Astrocyte of the hippocampus (primary cell): ENCODE data around the gene LCN15.
"Not testable (repeated sequence)": the region's sequence is repeated elsewhere in the genome, so short reads cannot be mapped to it uniquely, and the experiment has no call there.

ENCODE experiments used
- DNase-seq: peaks from one replicate; pipeline ENCODE4 v3.0.0; 2011; ENCODE audit warnings: low read depth, low spot score

LCN15 gene

DNA sequence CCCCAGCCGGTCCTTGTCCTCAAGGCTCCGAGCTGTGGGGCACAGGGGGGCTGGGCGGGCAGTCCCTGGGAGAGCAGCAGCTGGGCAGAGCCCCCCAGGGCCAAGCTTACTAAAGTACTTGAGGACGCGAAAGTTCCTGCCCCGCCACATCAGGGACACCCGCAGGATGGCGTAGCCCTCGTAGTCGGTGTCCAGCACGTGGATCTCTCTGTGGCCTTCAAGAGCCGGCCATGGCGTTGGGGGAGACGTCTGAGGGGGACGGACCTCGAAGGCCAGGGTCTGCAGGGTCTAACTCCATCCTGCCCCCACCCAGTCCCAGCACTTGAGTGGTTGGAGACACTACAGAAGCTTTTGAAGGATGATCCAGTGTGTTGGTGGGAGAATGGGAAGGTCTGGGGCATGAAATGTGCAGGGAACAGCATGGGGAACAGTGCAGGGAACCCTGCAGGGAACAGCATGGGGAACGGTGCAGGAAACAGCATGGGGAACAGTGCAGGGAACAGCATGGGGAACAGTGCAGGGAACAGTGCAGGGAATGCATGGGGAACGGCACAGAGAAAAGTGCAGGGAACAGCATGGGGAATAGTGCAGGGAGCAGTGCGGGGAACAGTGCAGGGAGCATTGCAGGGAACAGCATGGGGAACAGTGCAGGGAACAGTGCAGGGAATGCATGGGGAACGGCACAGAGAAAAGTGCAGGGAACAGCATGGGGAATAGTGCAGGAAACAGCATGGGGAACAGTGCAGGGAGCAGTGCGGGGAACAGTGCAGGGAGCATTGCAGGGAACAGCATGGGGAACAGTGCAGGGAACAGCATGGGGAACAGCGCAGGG is 8.8 kb downstream of the LCN15 start:
- not testable (repeated sequence) for DNase-seq

DNA sequence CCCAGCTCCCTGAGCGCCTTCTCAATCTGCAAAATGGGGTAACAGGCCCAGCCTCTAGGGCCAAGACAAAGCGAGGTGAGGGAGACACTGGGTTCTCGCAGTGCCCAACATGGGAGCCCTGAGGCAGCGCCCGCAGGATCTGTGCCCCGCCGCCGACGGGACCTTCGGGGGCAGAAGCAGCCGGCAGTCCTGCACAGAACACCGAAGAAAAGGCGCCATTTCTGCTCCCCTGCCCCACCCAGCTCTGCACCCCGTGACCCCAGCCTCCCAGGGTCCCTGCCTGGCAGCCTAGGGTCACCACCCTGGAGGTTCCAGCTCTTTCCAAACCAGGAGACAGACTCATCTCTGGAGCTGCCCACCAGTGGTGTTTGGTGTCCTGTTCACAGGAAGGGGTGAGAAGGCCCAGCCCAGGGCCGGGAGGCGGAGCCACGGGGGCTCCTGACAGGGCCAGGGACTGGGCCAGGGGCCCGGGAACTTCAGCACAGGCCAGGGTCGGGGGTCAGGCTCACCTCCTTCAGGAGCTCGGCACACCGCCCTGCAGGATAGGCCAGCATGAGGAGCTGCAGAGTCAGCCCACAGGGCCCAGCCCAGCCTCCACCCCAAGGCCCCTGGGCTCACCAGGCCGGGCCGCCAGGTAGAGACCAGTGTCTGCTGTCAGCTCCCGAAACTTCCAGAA is 9.6 kb downstream of the LCN15 start:
- no peak for DNase-seq

DNA sequence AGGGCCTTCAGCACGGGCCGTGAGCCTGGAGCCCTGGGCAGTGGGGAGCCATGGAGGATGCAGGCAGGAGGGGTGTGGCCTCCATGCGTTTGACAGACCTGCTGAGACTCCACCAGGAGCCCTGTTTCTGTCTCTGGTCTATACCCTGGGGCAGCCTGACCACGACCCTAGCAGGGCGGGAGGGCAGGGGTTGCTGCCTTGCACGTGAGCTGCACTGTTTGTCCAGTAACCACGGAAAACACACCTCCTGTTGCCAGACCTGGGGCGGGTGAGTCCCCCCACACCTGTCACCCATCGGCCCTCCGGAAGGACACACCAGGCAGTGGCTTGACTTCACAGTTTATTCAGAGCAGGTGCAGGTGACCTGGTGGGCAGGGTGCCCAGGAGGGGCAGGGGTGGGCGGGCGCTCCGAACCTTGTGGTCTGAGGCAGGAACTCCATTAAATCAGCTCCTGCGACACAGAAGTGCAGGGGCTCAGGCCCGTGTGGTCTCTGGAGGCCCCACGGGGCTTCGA is 10.2 kb downstream of the LCN15 start:
- no peak for DNase-seq

DNA sequence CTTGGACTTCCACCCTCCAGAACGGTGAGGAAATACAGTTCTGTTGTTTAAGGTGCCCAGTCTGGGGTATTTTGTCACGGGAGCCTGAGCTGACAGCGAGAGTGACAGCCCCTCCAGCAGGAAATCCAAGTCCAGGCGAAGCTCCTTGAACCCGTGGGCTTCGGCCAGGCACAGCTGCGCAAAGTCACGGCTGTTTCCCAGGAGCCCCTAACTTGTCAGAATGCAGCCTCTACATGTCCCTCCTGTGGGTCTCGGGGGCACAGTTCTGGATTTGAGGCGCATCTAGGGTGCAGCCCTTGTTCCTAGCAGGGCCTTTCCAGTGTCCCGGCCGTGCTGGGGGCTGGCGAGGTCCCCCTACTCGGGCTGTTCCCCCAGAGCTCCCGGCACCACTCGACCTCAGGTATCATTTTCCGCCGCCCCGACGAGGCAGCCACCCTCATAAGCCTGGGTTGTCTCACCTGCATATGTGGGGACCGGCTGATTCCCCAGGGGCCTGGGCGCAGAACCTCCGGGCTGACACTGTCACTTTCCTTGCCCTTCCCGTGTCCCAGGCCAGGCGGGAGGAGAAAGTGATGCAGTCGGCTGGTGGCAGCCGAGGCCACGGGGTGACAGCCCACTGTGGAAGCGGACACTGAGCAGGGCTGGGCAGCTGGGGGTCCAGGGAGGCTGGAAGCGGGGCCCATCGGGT is 10.8 kb downstream of the LCN15 start:
- no peak for DNase-seq

DNA sequence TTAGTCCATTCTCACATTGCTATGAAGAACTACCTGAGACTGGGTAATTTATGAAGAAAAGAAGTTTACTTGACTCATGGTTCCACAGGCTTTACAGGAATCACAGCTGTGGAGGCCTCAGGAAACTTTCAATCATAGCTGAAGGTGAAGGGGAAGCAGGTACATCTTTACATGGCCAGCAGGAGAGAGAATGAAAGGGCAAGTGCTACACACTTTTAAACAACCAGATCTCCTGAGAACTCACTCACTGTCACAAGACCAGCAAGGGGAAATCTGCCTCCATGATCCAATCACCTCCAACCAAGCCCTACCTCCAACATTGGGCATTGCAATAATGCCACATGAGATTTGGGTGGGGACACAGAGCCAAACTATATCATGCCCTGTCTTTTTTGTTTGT is 12.5 kb downstream of the LCN15 start:
- no peak for DNase-seq

DNA sequence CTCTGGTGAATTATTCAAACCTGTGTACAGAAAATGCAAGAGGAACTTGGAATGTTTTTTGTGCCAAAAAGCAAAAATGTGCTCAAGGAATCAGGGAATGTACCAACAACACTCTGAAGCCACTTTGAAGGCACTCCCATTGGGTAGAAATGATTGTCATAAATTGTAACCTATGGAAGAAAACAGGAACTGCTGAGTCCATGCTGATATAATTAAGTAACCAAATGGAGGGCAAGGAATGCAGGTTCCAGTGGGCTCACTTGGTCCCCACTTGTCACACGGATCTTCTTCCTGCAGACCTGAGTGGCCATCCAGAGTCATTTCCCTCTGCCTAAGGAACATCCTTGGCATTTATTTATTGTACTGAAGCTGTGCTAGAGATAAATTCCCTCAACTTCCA is 13.1 kb downstream of the LCN15 start:
- no peak for DNase-seq

DNA sequence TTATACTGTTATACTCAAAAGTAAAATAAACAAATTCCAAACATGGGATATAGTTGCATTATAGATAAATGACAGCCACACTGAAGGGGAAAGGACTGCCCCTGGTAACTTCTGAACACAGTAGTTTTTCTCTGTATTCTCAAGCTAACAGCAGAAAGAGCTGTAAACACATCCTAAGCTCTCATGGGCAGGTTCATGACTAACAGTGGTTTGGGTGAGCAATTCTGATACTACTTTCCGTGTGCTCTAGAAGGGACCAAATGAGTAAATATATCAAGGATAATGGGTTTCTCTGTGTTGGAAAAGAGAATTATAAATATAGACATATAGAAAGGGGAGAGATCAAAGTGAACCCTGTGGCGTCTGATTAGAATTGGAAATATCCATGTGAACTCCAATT is 13.8 kb downstream of the LCN15 start:
- DNase-seq, result no peak

DNA sequence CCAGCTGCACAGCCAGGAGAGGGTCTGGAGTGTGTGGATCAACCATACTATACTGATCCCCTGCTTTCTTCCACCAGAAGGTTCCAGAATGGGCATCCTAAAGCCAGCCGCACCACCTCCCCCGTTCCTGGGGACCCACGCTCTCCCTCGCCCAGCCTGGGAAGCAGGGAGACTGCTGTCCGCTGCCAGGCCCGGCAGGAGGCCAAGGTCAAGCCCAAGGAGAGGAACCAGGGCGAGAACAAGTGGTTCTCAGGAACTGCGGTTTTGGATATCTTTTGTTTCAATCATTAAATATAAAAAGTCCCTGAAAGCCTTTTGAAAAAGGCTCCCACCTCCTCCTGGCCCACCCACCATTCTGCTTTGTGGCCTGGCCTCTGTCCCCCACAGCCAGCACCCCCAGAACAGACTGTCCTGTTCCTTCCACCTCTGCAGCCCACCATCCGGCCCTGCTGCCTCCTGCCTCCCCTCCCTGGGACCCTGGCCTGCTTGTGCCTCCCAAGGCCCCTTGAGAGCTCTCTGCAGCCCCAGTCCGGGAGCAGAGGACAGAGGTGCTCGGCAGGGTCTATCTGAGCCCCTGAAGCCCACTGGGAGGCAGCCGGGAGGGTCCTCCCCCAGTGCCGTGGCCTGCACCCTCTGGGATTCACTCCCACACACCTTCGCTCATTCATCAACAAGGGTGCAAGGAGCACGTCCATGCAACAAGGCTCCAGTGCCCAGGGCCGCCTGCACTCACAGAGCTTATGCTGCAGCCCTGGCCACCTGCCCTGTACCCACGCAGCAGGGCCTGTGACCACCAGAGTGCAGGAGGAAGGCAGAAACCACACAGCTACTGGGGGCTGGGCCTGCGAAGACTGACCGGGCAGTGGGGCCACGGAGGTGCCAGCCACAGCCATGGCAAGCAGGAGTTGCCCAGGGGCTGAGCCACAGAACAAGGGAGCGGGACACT is 15.4 kb downstream of the LCN15 start:
- no peak for DNase-seq

DNA sequence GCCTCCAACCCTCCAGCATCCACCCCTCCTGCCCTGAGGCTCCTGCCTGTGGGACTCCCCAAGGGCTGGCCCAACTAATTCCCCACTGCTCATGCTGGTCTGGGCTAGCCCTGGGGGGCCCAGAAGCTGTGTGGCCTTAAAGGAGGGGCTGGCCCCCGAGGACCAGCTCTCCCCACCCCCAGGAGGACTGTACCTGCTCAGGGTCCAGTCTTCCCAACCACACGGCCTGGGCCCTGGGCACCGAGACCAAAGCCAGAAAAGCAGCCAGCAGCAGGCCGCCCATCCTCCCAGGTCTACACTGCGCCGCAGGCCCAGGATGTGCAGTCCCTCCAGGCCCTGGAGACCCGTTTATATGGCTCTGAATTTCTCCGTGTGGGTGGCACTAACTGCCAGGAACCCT is 16.1 kb downstream of the LCN15 start, which contains the start of gene LCN6:
Gene LCN6 (minus strand): TSS at position 325 of the 400 bp plus-strand sequence. CDS start 42 bp downstream, at position 283.
- no peak for DNase-seq

DNA sequence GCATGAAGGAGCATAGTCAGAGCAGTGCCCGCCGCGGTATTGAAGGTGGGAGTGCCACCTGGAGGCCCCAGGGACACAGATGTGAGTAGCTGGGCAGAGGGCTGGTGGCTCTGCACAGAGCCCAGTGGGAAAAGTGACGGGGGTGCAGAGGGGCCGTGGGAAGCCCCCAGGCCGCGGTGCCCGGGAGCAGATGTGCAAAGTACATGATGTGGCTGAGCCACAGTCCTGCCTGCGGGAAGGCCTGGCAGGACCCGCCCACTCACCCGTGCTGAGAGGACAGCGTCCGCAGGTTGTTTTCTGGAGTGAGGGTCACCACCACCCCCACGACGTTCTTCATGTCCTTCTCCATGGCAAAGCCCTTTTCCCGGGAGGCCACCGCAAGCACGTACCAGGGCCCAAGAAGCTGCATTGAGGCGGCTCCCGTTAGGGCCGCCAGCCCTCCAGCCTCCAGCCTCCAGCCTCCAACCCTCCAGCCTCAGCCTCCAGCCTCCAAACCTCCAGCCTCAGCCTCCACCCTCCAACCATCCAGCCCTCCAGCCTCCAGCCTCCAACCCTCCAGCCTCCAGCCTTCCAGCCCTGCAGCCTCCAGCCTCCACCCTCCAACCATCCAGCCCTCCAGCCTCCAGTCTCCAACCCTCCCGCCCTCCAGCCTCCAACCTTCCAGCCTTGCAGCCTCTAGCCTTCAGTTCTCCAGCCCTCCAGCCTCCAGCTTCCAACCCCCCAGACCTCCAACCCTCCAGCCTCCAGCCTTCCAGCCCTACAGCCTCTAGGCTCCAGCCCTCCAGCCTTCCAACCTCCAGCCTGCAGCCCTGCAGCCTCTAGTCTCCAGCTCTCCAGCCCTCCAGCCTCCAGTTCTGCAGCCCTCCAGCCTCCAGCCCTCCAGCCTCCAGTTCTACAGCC is 16.9 kb downstream of the LCN15 start:
- DNase-seq, result no peak

DNA sequence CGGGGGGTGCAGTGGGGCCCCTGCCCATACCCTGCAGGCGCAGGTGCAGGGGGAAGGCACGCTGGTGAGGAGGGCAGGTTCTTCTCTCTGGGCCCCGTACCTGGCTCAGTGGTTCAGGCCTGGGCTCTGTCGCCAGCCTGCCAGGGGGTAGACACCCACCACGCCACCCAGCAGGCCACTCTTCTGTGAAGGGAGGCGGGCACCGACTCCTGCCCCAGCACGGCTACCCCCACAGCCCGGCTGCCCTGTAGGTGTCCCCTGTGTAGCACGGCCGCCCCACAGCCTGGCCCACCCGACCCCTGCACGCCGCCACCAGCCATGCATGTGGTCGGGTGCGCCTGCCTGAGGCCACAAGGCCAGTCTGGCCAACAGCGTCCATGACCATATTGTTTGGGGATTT is 17.7 kb downstream of the LCN15 start:
- no peak for DNase-seq

DNA sequence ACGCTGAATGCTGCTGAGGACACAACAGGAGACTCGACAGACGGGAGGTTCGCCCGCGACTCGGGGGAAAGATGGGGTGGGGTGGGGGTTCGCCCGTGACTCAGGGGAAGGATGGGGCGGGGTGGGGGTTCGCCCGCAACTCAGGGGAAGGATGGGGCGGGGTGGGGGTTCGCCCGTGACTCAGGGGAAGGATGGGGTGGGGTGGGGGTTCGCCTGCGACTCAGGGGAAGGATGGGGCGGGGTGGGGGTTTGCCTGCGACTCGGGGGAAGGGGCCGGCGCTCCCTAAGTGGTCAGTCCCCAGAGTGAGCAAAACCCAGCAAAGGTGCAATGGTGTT is 18.2 kb downstream of the LCN15 start:
- no peak for DNase-seq

DNA sequence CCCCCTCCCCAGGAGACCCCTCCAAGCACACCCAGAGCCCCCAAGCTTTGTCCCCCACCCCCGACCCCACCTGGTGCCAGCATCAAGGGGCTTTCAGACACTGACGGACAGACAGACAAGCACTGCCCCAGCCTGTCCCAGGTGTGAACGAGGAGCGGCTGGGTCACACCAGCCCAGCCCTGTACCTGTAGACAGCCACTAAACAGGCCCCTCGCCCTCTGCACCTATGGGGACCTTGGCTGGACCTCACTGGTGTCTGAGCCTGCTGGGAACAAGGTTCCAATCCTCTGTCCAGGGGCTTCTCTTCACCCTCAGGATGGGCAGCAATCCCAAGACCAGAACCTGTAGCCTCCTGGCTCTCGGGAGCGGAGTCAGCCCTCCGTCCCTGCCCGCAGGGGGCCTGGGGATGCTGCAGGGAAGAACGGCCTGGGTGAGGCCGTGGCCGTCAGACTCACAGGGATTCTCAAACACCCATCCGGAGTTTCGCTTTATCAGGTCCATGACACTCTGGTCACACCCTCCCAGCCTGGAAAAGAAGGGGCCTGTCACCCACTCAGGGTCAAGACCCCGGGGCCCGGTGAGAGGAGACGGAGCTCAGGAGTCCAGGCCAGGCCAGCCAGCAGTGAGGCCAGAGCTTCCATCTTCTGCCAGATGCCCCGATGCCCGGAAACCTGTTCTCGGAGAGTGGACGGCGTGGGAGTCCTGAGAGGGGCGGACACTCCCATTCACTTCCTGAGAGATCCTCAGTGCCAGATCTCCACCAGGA is 18.7 kb downstream of the LCN15 start:
- DNase-seq, result no peak

DNA sequence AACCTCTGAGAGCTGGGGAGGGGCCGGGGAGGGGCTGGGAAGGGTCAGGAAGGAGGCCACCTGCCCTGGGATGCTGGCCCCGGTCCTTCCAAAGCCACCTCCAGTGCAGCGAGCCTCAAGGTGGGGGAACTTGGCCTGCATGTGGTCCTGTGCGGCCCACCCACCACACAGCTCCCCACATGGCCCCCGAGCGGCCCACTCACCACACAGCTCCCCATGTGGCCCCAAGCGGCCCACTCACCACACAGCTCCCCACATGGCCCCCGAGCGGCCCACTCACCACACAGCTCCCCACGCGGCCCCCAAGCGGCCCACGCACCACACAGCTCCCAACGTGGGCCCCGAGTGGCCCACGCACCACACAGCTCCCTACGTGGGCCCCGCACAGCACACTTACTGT is 19.5 kb downstream of the LCN15 start:
- no peak for DNase-seq

DNA sequence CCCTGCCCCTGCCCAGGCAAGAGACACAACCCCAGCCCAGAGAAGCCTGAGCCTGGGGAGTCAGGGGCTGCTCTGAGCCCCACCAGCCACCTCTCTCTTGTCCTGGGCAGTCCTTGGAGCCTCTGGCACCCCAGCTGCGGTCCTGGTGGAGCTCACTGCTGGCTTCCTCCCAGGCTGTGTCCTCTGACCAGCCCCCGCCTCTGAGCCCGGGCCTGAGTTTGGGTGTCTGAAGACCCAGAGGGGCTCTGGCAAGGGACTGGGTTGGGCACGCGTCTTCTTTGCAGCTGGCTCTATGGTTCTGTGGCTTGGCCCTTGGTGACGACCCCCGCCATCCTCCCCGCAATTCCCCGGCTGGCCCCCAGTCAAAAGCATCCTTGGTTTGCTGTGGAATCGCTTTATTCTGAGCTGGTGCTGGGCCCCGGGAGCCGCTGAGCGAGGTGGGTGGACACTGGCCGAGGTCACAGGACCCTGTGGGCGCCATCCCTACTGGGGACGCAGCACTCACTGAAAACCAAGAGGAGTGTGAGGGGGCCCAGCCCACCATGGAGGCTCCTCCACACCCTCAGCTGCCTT is 20.6 kb downstream of the LCN15 start:
- no peak for DNase-seq

DNA sequence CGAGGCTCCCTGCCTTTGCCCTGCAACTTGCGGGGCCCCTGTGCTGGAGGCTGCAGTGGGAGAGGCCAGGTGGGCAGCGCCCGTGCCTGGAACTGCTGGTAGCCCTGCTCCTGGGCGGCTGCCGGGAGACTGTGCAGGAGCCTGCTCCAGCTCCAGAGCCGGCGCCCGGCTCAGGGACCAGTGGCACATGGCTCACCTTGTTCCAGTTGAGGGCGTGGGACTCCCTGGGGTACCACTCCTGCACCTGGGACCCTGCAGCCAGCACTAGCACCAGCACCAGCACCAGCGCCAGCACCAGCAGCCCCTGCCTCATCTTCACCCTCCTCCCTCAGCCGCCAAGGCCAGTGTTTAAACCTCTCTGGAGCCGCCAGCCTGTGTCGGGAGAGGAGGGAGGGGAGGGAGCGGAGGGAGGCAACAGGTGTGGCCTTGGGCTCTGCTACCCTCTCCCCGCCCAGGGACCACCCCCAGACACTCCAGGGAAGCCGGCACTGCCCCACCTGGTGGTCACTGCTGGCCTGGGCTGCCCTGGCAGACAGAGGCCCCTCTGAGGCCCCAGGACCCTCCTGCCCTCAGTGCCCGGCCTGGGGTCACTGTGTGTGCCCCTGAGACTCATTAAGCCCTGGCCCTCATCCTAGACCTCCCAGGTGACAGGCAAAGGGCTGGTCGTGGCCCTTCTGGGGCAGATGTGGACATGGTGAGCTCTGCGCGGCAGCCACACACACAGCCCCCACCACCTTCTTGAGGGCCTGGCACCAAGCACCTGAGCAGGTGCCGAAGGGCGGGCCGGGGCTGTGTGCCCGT is 21.5 kb downstream of the LCN15 start, which contains the start of gene LCN10:
Gene LCN10 (minus strand): TSS at position 350 of the 801 bp plus-strand sequence. CDS start 37 bp downstream, at position 313.
- no peak for DNase-seq

DNA sequence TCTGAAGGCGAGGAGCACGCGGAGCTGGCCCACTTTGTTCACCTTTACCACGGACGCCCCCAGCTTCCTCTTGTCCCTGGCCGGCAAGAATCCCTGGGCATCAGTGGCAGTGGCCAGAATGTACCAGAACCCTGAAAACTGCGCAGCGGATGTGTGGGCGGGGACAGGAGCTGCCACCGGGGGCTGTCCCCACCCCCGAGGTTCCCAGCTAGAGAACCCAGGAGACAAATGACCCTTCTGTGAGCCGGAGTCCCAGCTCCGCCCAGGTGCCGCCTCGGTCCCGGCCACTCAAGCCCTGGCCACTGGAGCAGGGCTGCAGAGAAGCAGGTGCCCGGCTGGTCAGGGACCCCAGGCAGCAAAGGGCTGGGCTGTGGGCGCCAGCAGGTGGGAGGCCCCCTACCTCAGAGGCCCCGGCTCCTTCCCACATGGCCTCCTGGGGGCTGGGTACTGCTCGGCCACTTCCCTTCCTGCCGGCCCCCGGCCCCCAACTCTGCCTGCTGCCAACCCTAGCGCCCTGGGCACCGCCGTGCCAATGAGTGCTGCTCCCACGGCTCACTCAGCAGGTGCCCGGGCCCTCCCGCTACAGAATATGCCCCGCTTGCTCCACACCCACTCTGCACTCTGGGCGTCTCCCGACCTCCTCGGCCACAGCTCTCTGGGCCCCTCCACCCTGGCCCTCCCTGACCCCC is 22.3 kb downstream of the LCN15 start:
- no peak for DNase-seq
